Fibroblast of the aortic adventitia (primary cell): ENCODE data around the gene PCSK6. TPM values are rescaled to one million over a fixed set of nuclear protein-coding genes. Genes with fewer than 3 reads are reported as not detected.

Experiments used
- DNase-seq: peaks from one replicate; pipeline ENCODE4 v3.0.0-alpha.2; 2010; ENCODE audit warnings: low read depth
- H3K4me3 ChIP-seq: 2 replicates; pipeline ENCODE4 v1.5.1; 2011; ENCODE audit warnings: low read depth, mild to moderate bottlenecking, control low read depth, low read length, moderate library complexity
- CTCF ChIP-seq: IDR thresholded peaks from 2 replicates; pipeline ENCODE4 v1.5.1; 2011; ENCODE audit warnings: mild to moderate bottlenecking, low read length, control low read depth, inconsistent platforms; ENCODE audit not compliant: insufficient read depth
- total RNA-seq: library from RNA; depleted of rRNA; stranded (reverse); fragments of >200 nt; gene quantifications from 2 replicates; pipeline ENCODE4 v1.2.3, GENCODE V29; 2012; ENCODE audit warnings: low replicate concordance

Gene PCSK6
- total RNA-seq, 1 donor: 0.81 TPM

- H3K4me3 ChIP-seq: no peak overlapping the region
- no peak for DNase-seq
- TF ChIP-seq CTCF: no peak
Observed at GRCh38 chr15:101535170-101535902, 45.8 kb upstream of the PCSK6 start.

- TF ChIP-seq CTCF: no peak
- no peak overlapping the region for H3K4me3 ChIP-seq
- no peak for DNase-seq
Observed at GRCh38 chr15:101534376-101534970, 45.0 kb upstream of the PCSK6 start.

- no peak overlapping the region for H3K4me3 ChIP-seq
- TF ChIP-seq CTCF: no peak
- no peak for DNase-seq
Observed at GRCh38 chr15:101533371-101534140, 44.0 kb upstream of the PCSK6 start.

- TF ChIP-seq CTCF: no peak
- no peak overlapping the region for H3K4me3 ChIP-seq
- DNase-seq: no peak
Observed at GRCh38 chr15:101532865-101533264, 43.4 kb upstream of the PCSK6 start.

GRCh38 chr15:101531170-101531569, 41.7 kb upstream of the PCSK6 start:
- no peak for TF ChIP-seq CTCF
- H3K4me3 ChIP-seq: no peak overlapping the region
- no peak for DNase-seq

- H3K4me3 ChIP-seq: no peak overlapping the region
- DNase-seq: no peak
- TF ChIP-seq CTCF: no peak
Observed at GRCh38 chr15:101530224-101530958, 40.9 kb upstream of the PCSK6 start.
